ENCODE measurements around the gene SLC35F1. TPM values are rescaled to one million over a fixed set of nuclear protein-coding genes. Genes with fewer than 3 reads are reported as not detected.

SLC35F1 gene
- total and polyA plus RNA-seq, 2 donors: 0.92 to 9.1 TPM

GRCh38 chr6:118299457-118299856 lies 392.4 kb downstream of the SLC35F1 start:
- Histone ChIP-seq H3K27ac (ENCODE audit: low read depth) (no peak overlapping the region), H3K4me1 (ENCODE audit: insufficient read depth) (no peaks in the 10 kb centered on the region), H3K4me3 (ENCODE audit: low read depth, low read length) (no peak overlapping the region), H3K36me3 (ENCODE audit: insufficient read depth) (no peaks in the 10 kb centered on the region)
- no peak for DNase-seq (ENCODE audit: extremely low spot score)
- WGBS: 50% methylated on average over 4 of the region's 4 CpGs

GRCh38 chr6:118304321-118304720 lies 397.3 kb downstream of the SLC35F1 start:
- Histone ChIP-seq H3K27ac (ENCODE audit: low read depth) (no peak overlapping the region), H3K4me3 (ENCODE audit: low read depth, low read length) (no peak overlapping the region), H3K36me3 (ENCODE audit: insufficient read depth) (no peaks in the 10 kb centered on the region), H3K4me1 (ENCODE audit: insufficient read depth) (no peaks in the 10 kb centered on the region)
- DNase-seq (ENCODE audit: extremely low spot score): no peak
- WGBS: 55% methylated on average over 1 of the region's 1 CpG

- no peaks in the 10 kb centered on the region for H3K4me1 ChIP-seq (ENCODE audit: insufficient read depth)
- 100% methylated on average over 1 of the region's 1 CpG for WGBS
- H3K4me3 ChIP-seq (ENCODE audit: low read depth, low read length): no peak overlapping the region
- H3K27ac ChIP-seq (ENCODE audit: low read depth): no peak overlapping the region
- H3K36me3 ChIP-seq (ENCODE audit: insufficient read depth): no peaks in the 10 kb centered on the region
- DNase-seq (ENCODE audit: extremely low spot score): no peak
Measured at GRCh38 chr6:118305081-118305480, 398.0 kb downstream of the SLC35F1 start.

GRCh38 chr6:118306392-118307238 lies 399.6 kb downstream of the SLC35F1 start:
- no peak overlapping the region for H3K4me3 ChIP-seq (ENCODE audit: low read depth, low read length)
- DNase-seq (ENCODE audit: extremely low spot score): no peak
- WGBS: 38% methylated on average over 6 of the region's 6 CpGs
- H3K36me3 ChIP-seq (ENCODE audit: insufficient read depth): no peaks in the 10 kb centered on the region
- H3K4me1 ChIP-seq (ENCODE audit: insufficient read depth): no peaks in the 10 kb centered on the region
- no peak overlapping the region for H3K27ac ChIP-seq (ENCODE audit: low read depth)

GRCh38 chr6:118307581-118307980 lies 400.5 kb downstream of the SLC35F1 start:
- Histone ChIP-seq H3K36me3 (ENCODE audit: insufficient read depth) (no peaks in the 10 kb centered on the region), H3K4me1 (ENCODE audit: insufficient read depth) (no peaks in the 10 kb centered on the region), H3K27ac (ENCODE audit: low read depth) (no peak overlapping the region), H3K4me3 (ENCODE audit: low read depth, low read length) (no peak overlapping the region)
- WGBS: 30% methylated on average over 8 of the region's 8 CpGs
- DNase-seq (ENCODE audit: extremely low spot score): no peak

GRCh38 chr6:118309337-118310093 lies 402.5 kb downstream of the SLC35F1 start:
- WGBS: 46% methylated on average over 2 of the region's 2 CpGs
- Histone ChIP-seq H3K27ac (ENCODE audit: low read depth) (no peak overlapping the region), H3K4me3 (ENCODE audit: low read depth, low read length) (no peak overlapping the region), H3K36me3 (ENCODE audit: insufficient read depth) (no peaks in the 10 kb centered on the region), H3K4me1 (ENCODE audit: insufficient read depth) (no peaks in the 10 kb centered on the region)
- DNase-seq (ENCODE audit: extremely low spot score): no peak

GRCh38 chr6:118313208-118313607 lies 406.1 kb downstream of the SLC35F1 start:
- DNase-seq (ENCODE audit: extremely low spot score): no peak
- Histone ChIP-seq H3K36me3 (ENCODE audit: insufficient read depth) (no peaks in the 10 kb centered on the region), H3K4me1 (ENCODE audit: insufficient read depth) (no peaks in the 10 kb centered on the region), H3K27ac (ENCODE audit: low read depth) (no peak overlapping the region), H3K4me3 (ENCODE audit: low read depth, low read length) (no peak overlapping the region)
- WGBS: 43% methylated on average over 3 of the region's 3 CpGs

- no peaks in the 10 kb centered on the region for H3K36me3 ChIP-seq (ENCODE audit: insufficient read depth)
- H3K4me1 ChIP-seq (ENCODE audit: insufficient read depth): no peaks in the 10 kb centered on the region
- no peak overlapping the region for H3K27ac ChIP-seq (ENCODE audit: low read depth)
- WGBS: 73% methylated on average over 3 of the region's 3 CpGs
- DNase-seq (ENCODE audit: extremely low spot score): no peak
- H3K4me3 ChIP-seq (ENCODE audit: low read depth, low read length): no peak overlapping the region
Measured at GRCh38 chr6:118313762-118314161, 406.7 kb downstream of the SLC35F1 start.

- H3K36me3 ChIP-seq (ENCODE audit: insufficient read depth): no peaks in the 10 kb centered on the region
- 85% methylated on average over 6 of the region's 6 CpGs for WGBS
- no peak for DNase-seq (ENCODE audit: extremely low spot score)
- H3K4me3 ChIP-seq (ENCODE audit: low read depth, low read length): no peak overlapping the region
- no peaks in the 10 kb centered on the region for H3K4me1 ChIP-seq (ENCODE audit: insufficient read depth)
- peak overlapping the region; percentile 33 for H3K27ac ChIP-seq (ENCODE audit: low read depth)
Measured at GRCh38 chr6:118316796-118317384, 409.8 kb downstream of the SLC35F1 start.

- Histone ChIP-seq H3K4me1 (ENCODE audit: insufficient read depth) (no peaks in the 10 kb centered on the region), H3K4me3 (ENCODE audit: low read depth, low read length) (no peak overlapping the region), H3K27ac (ENCODE audit: low read depth) (no peak overlapping the region), H3K36me3 (ENCODE audit: insufficient read depth) (no peaks in the 10 kb centered on the region)
- 20% methylated on average over 4 of the region's 4 CpGs for WGBS
- peak; percentile 5 for DNase-seq (ENCODE audit: extremely low spot score)
Measured at GRCh38 chr6:118317581-118318563, 410.8 kb downstream of the SLC35F1 start.

- Histone ChIP-seq H3K4me3 (ENCODE audit: low read depth, low read length) (no peak overlapping the region), H3K4me1 (ENCODE audit: insufficient read depth) (no peaks in the 10 kb centered on the region), H3K27ac (ENCODE audit: low read depth) (no peak overlapping the region), H3K36me3 (ENCODE audit: insufficient read depth) (no peaks in the 10 kb centered on the region)
- WGBS: 20% methylated on average over 3 of the region's 3 CpGs
- no peak for DNase-seq (ENCODE audit: extremely low spot score)
Measured at GRCh38 chr6:118318648-118319047, 411.6 kb downstream of the SLC35F1 start.

- Histone ChIP-seq H3K4me3 (ENCODE audit: low read depth, low read length) (no peak overlapping the region), H3K4me1 (ENCODE audit: insufficient read depth) (no peaks in the 10 kb centered on the region), H3K27ac (ENCODE audit: low read depth) (no peak overlapping the region), H3K36me3 (ENCODE audit: insufficient read depth) (no peaks in the 10 kb centered on the region)
- DNase-seq (ENCODE audit: extremely low spot score): no peak
- WGBS: 86% methylated on average over 3 of the region's 3 CpGs
Measured at GRCh38 chr6:118319416-118319815, 412.4 kb downstream of the SLC35F1 start.

All from urinary bladder (tissue), 4 donors.